ENCODE measurements around the gene BCAT1.

BCAT1 gene

GRCh38 chr12:24884911-24885310 is 64.0 kb downstream of the BCAT1 start:
- Histone ChIP-seq H3K9ac (ENCODE audit: low read length) (no peak overlapping the region), H4K20me1 (ENCODE audit: insufficient read depth, low read length) (no peaks in the 10 kb centered on the region), H3K9me2 (ENCODE audit: low read depth, low read length) (no peaks in the 10 kb centered on the region), H3K9me3 (ENCODE audit: low read length) (no peaks in the 10 kb centered on the region), H3K27me3 (ENCODE audit: insufficient read depth, low read length) (no peaks in the 10 kb centered on the region), H3K27ac (ENCODE audit: low read depth, low read length, poor library complexity, severe bottlenecking) (no peak overlapping the region), H3K79me2 (ENCODE audit: insufficient read depth, low read length) (no peaks in the 10 kb centered on the region), H3K4me3 (ENCODE audit: low read depth, low read length, poor library complexity, severe bottlenecking) (no peak overlapping the region), H3K4me1 (ENCODE audit: insufficient read depth, low read length, severe bottlenecking) (no peaks in the 10 kb centered on the region), H3F3A (ENCODE audit: insufficient read depth, low read length) (no peaks in the 10 kb centered on the region), H3K4me2 (ENCODE audit: low read length) (no peak overlapping the region), H2AFZ (ENCODE audit: low read length) (no peak overlapping the region), H3K36me3 (ENCODE audit: insufficient read depth, low read length) (no peaks in the 10 kb centered on the region)
- no peak for TF ChIP-seq EZH2 (IDR thresholded peaks at IDR 0.05; ENCODE audit: borderline replicate concordance, low read length)
- no peak for TF ChIP-seq CTCF (IDR thresholded peaks at IDR 0.05; ENCODE audit: low read length)

- H3K4me2 ChIP-seq (ENCODE audit: low read length) = no peak overlapping the region
Observed at GRCh38 chr12:24881724-24882371, 67.1 kb downstream of the BCAT1 start.

GRCh38 chr12:24881227-24881626 is 67.7 kb downstream of the BCAT1 start:
- no peak for TF ChIP-seq CTCF (IDR thresholded peaks at IDR 0.05; ENCODE audit: low read length)
- TF ChIP-seq EZH2 (IDR thresholded peaks at IDR 0.05; ENCODE audit: borderline replicate concordance, low read length) = no peak
- Histone ChIP-seq H3K4me2 (ENCODE audit: low read length) (no peak overlapping the region), H3K27ac (ENCODE audit: low read depth, low read length, poor library complexity, severe bottlenecking) (no peak overlapping the region), H3K9me2 (ENCODE audit: low read depth, low read length) (no peaks in the 10 kb centered on the region), H3K27me3 (ENCODE audit: insufficient read depth, low read length) (no peaks in the 10 kb centered on the region), H3K4me3 (ENCODE audit: low read depth, low read length, poor library complexity, severe bottlenecking) (no peak overlapping the region), H3K9ac (ENCODE audit: low read length) (no peak overlapping the region), H3F3A (ENCODE audit: insufficient read depth, low read length) (no peaks in the 10 kb centered on the region), H3K79me2 (ENCODE audit: insufficient read depth, low read length) (no peaks in the 10 kb centered on the region), H2AFZ (ENCODE audit: low read length) (no peak overlapping the region), H3K4me1 (ENCODE audit: insufficient read depth, low read length, severe bottlenecking) (no peaks in the 10 kb centered on the region), H3K9me3 (ENCODE audit: low read length) (no peaks in the 10 kb centered on the region), H4K20me1 (ENCODE audit: insufficient read depth, low read length) (no peaks in the 10 kb centered on the region), H3K36me3 (ENCODE audit: insufficient read depth, low read length) (no peaks in the 10 kb centered on the region)

More at GRCh38 chr12:24881724-24882371, 67.1 kb downstream of the BCAT1 start:
- Histone ChIP-seq H3K36me3 (ENCODE audit: insufficient read depth, low read length) (no peaks in the 10 kb centered on the region), H3F3A (ENCODE audit: insufficient read depth, low read length) (no peaks in the 10 kb centered on the region), H4K20me1 (ENCODE audit: insufficient read depth, low read length) (no peaks in the 10 kb centered on the region), H3K79me2 (ENCODE audit: insufficient read depth, low read length) (no peaks in the 10 kb centered on the region), H3K4me3 (ENCODE audit: low read depth, low read length, poor library complexity, severe bottlenecking) (no peak overlapping the region), H3K9ac (ENCODE audit: low read length) (no peak overlapping the region), H3K27ac (ENCODE audit: low read depth, low read length, poor library complexity, severe bottlenecking) (no peak overlapping the region), H3K4me1 (ENCODE audit: insufficient read depth, low read length, severe bottlenecking) (no peaks in the 10 kb centered on the region), H3K27me3 (ENCODE audit: insufficient read depth, low read length) (no peaks in the 10 kb centered on the region), H3K9me2 (ENCODE audit: low read depth, low read length) (no peaks in the 10 kb centered on the region), H2AFZ (ENCODE audit: low read length) (no peak overlapping the region), H3K9me3 (ENCODE audit: low read length) (no peaks in the 10 kb centered on the region)
- TF ChIP-seq EZH2 (IDR thresholded peaks at IDR 0.05; ENCODE audit: borderline replicate concordance, low read length) = no peak
- no peak for TF ChIP-seq CTCF (IDR thresholded peaks at IDR 0.05; ENCODE audit: low read length)

Data from OCI-LY1 (cell line).